ENCODE data around the gene H2BK1. TPM values are rescaled to one million over a fixed set of nuclear protein-coding genes. Genes with fewer than 3 reads are reported as not detected.

The H2BK1 gene
- total and polyA plus RNA-seq, 2 experiments from 2014 or later, result not detected

GRCh38 chr7:151232091-151232916 lies 22.0 kb upstream of the H2BK1 start, which contains the start of gene CHPF2:
TSS of gene CHPF2 (plus strand) at chr7:151232483. CDS start at chr7:151234012, 1,529 bp downstream.
- WGBS, 2 experiments (ENCODE audit: low coverage in 1 of 2, low lambda C conversion rate in 2 of 2, missing lambda C conversion rate in 2 of 2), result 1% methylated on average over 44 to 76 of the region's 79 CpGs
- in situ Hi-C loops (cut with MboI), result no loop called here
- DNase-seq, result peak; percentile 96
- Histone ChIP-seq H3K27ac (peak within 1 kb of the TSS; percentile 98), H3K79me2 (ENCODE audit: insufficient read depth) (peaks cover 58% of the 10 kb centered on the region), H3K4me1 (ENCODE audit: insufficient read depth) (peaks cover 27% of the 10 kb centered on the region), H3F3A (ENCODE audit: insufficient read depth) (peaks cover 20% of the 10 kb centered on the region), H3K9ac (peak within 1 kb of the TSS; percentile 99), H4K20me1 (ENCODE audit: insufficient read depth) (peaks cover 21% of the 10 kb centered on the region; the same call in 1 of the 2 replicates), H2AFZ (peak within 1 kb of the TSS; percentile 92), H3K9me3 (ENCODE audit: low read depth) (no peaks in the 10 kb centered on the region), H3K4me3 (peak within 1 kb of the TSS; percentile 100), H3K4me2 (ENCODE audit: unreplicated experiment) (peak within 1 kb of the TSS; percentile 86), H3K9me2 (ENCODE audit: insufficient read depth) (no peaks in the 10 kb centered on the region), H3K36me3 (ENCODE audit: low read depth) (peaks cover 16% of the 10 kb centered on the region; the same call in 1 of the 2 replicates), H3K27me3 (replicated peaks; ENCODE audit: insufficient read depth) (no peaks in the 10 kb centered on the region)
- TF ChIP-seq EZH2phosphoT487 (IDR thresholded peaks at IDR 0.05; ENCODE audit: insufficient read depth, low read depth) (no peak), EZH2 (IDR thresholded peaks at IDR 0.05; ENCODE audit: insufficient read depth, poor library complexity, severe bottlenecking) (no peak)

GRCh38 chr7:151231080-151231479 lies 20.8 kb upstream of the H2BK1 start:
- Histone ChIP-seq H4K20me1 (ENCODE audit: insufficient read depth) (peaks cover 21% of the 10 kb centered on the region; the same call in 1 of the 2 replicates), H3K9ac (no peak overlapping the region), H3K27me3 (replicated peaks; ENCODE audit: insufficient read depth) (no peaks in the 10 kb centered on the region), H3K27ac (no peak overlapping the region), H3F3A (ENCODE audit: insufficient read depth) (peaks cover 20% of the 10 kb centered on the region), H3K79me2 (ENCODE audit: insufficient read depth) (peaks cover 55% of the 10 kb centered on the region), H3K9me3 (ENCODE audit: low read depth) (no peaks in the 10 kb centered on the region), H3K9me2 (ENCODE audit: insufficient read depth) (no peaks in the 10 kb centered on the region), H3K4me2 (ENCODE audit: unreplicated experiment) (peak overlapping the region; percentile 86), H3K4me3 (0 out of 2 replicates have a peak overlapping the region, but pooled peaks have one; percentile 100), H3K4me1 (ENCODE audit: insufficient read depth) (peaks cover 29% of the 10 kb centered on the region), H3K36me3 (ENCODE audit: low read depth) (peaks cover 6% of the 10 kb centered on the region; the same call in 1 of the 2 replicates), H2AFZ (peak overlapping the region; percentile 92; the same call in 1 of the 2 replicates)
- peak; percentile 41 for DNase-seq
- TF ChIP-seq EZH2phosphoT487 (IDR thresholded peaks at IDR 0.05; ENCODE audit: insufficient read depth, low read depth), result no peak
- no peak for TF ChIP-seq EZH2 (IDR thresholded peaks at IDR 0.05; ENCODE audit: insufficient read depth, poor library complexity, severe bottlenecking)
- 41 to 52% methylated on average over 1 of the region's 1 CpG for WGBS, 2 experiments (ENCODE audit: low coverage in 1 of 2, low lambda C conversion rate in 2 of 2, missing lambda C conversion rate in 2 of 2)
- in situ Hi-C loops (cut with MboI), result no loop called here

- Histone ChIP-seq H3K9ac (no peak overlapping the region), H3K4me2 (ENCODE audit: unreplicated experiment) (no peak overlapping the region), H3K27ac (no peak overlapping the region), H2AFZ (no peak overlapping the region), H3K4me1 (ENCODE audit: insufficient read depth) (peaks cover 41% of the 10 kb centered on the region), H3K9me3 (ENCODE audit: low read depth) (no peaks in the 10 kb centered on the region), H3K27me3 (replicated peaks; ENCODE audit: insufficient read depth) (no peaks in the 10 kb centered on the region), H3K4me3 (no peak overlapping the region), H3K36me3 (ENCODE audit: low read depth) (peaks cover 11% of the 10 kb centered on the region), H3F3A (ENCODE audit: insufficient read depth) (peaks cover 20% of the 10 kb centered on the region), H3K9me2 (ENCODE audit: insufficient read depth) (no peaks in the 10 kb centered on the region), H4K20me1 (ENCODE audit: insufficient read depth) (peaks cover 5% of the 10 kb centered on the region; the same call in 1 of the 2 replicates), H3K79me2 (ENCODE audit: insufficient read depth) (peaks cover 55% of the 10 kb centered on the region)
- DNase-seq, result no peak
- in situ Hi-C loops (cut with MboI), result no loop called here
- TF ChIP-seq EZH2phosphoT487 (IDR thresholded peaks at IDR 0.05; ENCODE audit: insufficient read depth, low read depth), result no peak
- no peak for TF ChIP-seq EZH2 (IDR thresholded peaks at IDR 0.05; ENCODE audit: insufficient read depth, poor library complexity, severe bottlenecking)
- 89 to 93% methylated on average over 10 of the region's 10 CpGs for WGBS, 2 experiments (ENCODE audit: low coverage in 1 of 2, low lambda C conversion rate in 2 of 2, missing lambda C conversion rate in 2 of 2)
Measured at GRCh38 chr7:151229249-151229648, 19.0 kb upstream of the H2BK1 start.

- in situ Hi-C loops (cut with MboI), result no loop called here
- peaks cover 20% of the 10 kb centered on the region for H3F3A ChIP-seq (ENCODE audit: insufficient read depth)
- peaks cover 15% of the 10 kb centered on the region for H3K36me3 ChIP-seq (ENCODE audit: low read depth)
- DNase-seq, result no peak
- H3K9me3 ChIP-seq (ENCODE audit: low read depth), result no peaks in the 10 kb centered on the region
- H4K20me1 ChIP-seq (ENCODE audit: insufficient read depth), result no peaks in the 10 kb centered on the region
- WGBS, 2 experiments (ENCODE audit: low coverage in 1 of 2, low lambda C conversion rate in 2 of 2, missing lambda C conversion rate in 2 of 2), result 58 to 59% methylated on average over 10 of the region's 10 CpGs
- peak overlapping the region; percentile 86 for H3K4me2 ChIP-seq (ENCODE audit: unreplicated experiment)
- TF ChIP-seq EZH2phosphoT487 (IDR thresholded peaks at IDR 0.05; ENCODE audit: insufficient read depth, low read depth), result no peak
- TF ChIP-seq EZH2 (IDR thresholded peaks at IDR 0.05; ENCODE audit: insufficient read depth, poor library complexity, severe bottlenecking), result no peak
- peaks cover 34% of the 10 kb centered on the region for H3K4me1 ChIP-seq (ENCODE audit: insufficient read depth)
- peak overlapping the region; percentile 77 for H3K27ac ChIP-seq
- peak overlapping the region; percentile 96 for H2AFZ ChIP-seq
- H3K27me3 ChIP-seq (replicated peaks; ENCODE audit: insufficient read depth), result no peaks in the 10 kb centered on the region
- H3K9me2 ChIP-seq (ENCODE audit: insufficient read depth), result no peaks in the 10 kb centered on the region
- H3K4me3 ChIP-seq, result peak overlapping the region; percentile 88
- H3K9ac ChIP-seq, result peak overlapping the region; percentile 91
- peaks cover 49% of the 10 kb centered on the region for H3K79me2 ChIP-seq (ENCODE audit: insufficient read depth)
Measured at GRCh38 chr7:151228024-151228866, 18.0 kb upstream of the H2BK1 start.
